ENCODE measurements around the gene LRP11. TPM values are rescaled to one million over a fixed set of nuclear protein-coding genes. Genes with fewer than 3 reads are reported as not detected.

Gene LRP11
- total RNA-seq, 1 donor from 2014 or later: 51.1 TPM

- H3K4me3 ChIP-seq: no peak overlapping the region
- DNase-seq (no peak), ATAC-seq (no peak)
- intact Hi-C loops (cut with DNase I): no loop called here
- H3K36me3 ChIP-seq: peaks cover 48% of the 10 kb centered on the region
- H3K9me3 ChIP-seq: no peaks in the 10 kb centered on the region
- TF ChIP-seq CTCF (IDR thresholded peaks at IDR 0.05): no peak
- no peaks in the 10 kb centered on the region for H3K27me3 ChIP-seq
- no peaks in the 10 kb centered on the region for H3K4me1 ChIP-seq
- H3K27ac ChIP-seq: no peak overlapping the region
Observed at GRCh38 chr6:149771925-149772324, 92.2 kb downstream of the LRP11 start.

- no peak overlapping the region for H3K4me3 ChIP-seq
- no peaks in the 10 kb centered on the region for H3K27me3 ChIP-seq
- no peaks in the 10 kb centered on the region for H3K4me1 ChIP-seq
- H3K27ac ChIP-seq: no peak overlapping the region
- TF ChIP-seq CTCF (IDR thresholded peaks at IDR 0.05): no peak
- intact Hi-C loops (cut with DNase I): no loop called here
- H3K9me3 ChIP-seq: no peaks in the 10 kb centered on the region
- H3K36me3 ChIP-seq: peaks cover 41% of the 10 kb centered on the region
- DNase-seq: no peak
- no peak for ATAC-seq
Observed at GRCh38 chr6:149771185-149771584, 93.0 kb downstream of the LRP11 start.

GRCh38 chr6:149769676-149770075 lies 94.5 kb downstream of the LRP11 start:
- Histone ChIP-seq H3K9me3 (no peaks in the 10 kb centered on the region), H3K4me3 (no peak overlapping the region), H3K27ac (no peak overlapping the region), H3K4me1 (no peaks in the 10 kb centered on the region), H3K27me3 (no peaks in the 10 kb centered on the region), H3K36me3 (peaks cover 30% of the 10 kb centered on the region)
- DNase-seq: no peak
- intact Hi-C loops (cut with DNase I): no loop called here
- no peak for ATAC-seq
- no peak for TF ChIP-seq CTCF (IDR thresholded peaks at IDR 0.05)

Other genes with a start within 250 kb of the LRP11 start
- gene KATNA1, start 215.6 kb downstream of the LRP11 start, total RNA-seq: 14.3 TPM
- 29.8 TPM for gene LATS1, start 146.3 kb downstream of the LRP11 start, total RNA-seq
- 23.9 TPM for gene NUP43, start 117.8 kb downstream of the LRP11 start, total RNA-seq
- gene PCMT1, start 114.6 kb downstream of the LRP11 start, total RNA-seq: 69.4 TPM
- gene RAET1E, start 33.8 kb upstream of the LRP11 start, total RNA-seq: 0.96 TPM
- 1.2 TPM for gene RAET1G, start 58.8 kb upstream of the LRP11 start, total RNA-seq
- 2.3 TPM for gene ULBP2, start 77.7 kb upstream of the LRP11 start, total RNA-seq
- gene ULBP1, start 99.6 kb upstream of the LRP11 start, total RNA-seq: 1.2 TPM
- not detected for gene RAET1L, start 161.2 kb upstream of the LRP11 start, total RNA-seq
- gene ULBP3, start 204.8 kb upstream of the LRP11 start, total RNA-seq: 3.8 TPM